WTC11 (cell line): ENCODE measurements around the gene NALF2. TPM values are rescaled to one million over a fixed set of nuclear protein-coding genes. Genes with fewer than 3 reads are reported as not detected.

Experiments used
- ATAC-seq: fragments of 200-7000 bp; cut with Tn5 transposase; 2 replicates; pipeline ENCODE4 v1.10.0; 2021; ENCODE audit warnings: mild to moderate bottlenecking, moderate library complexity
- CTCF ChIA-PET: fragments of 300-600 bp; sonication (Branson Sonifier 250); formaldehyde crosslinking; loops from one replicate; lab custom pipeline; 2021; ENCODE audit warnings: antibody characterized with exemption; lab: Charles Lee
- POLR2A ChIA-PET: fragments of 350-600 bp; sonication (Branson Sonifier 250); formaldehyde crosslinking; loops from one replicate; lab custom pipeline; 2021; ENCODE audit warnings: antibody characterized with exemption; lab: Charles Lee
- DNase-seq: peaks from one replicate; pipeline ENCODE4 v3.0.0; 2021; ENCODE audit warnings: low spot score
- H3K27ac Mint-ChIP-seq: 2 replicates; pipeline ENCODE4 v1.8.0; 2021; ENCODE audit warnings: mixed read lengths
- H3K27me3 Mint-ChIP-seq: 2 replicates; pipeline ENCODE4 v1.8.0; 2021; ENCODE audit warnings: low read depth, mild to moderate bottlenecking, moderate library complexity, mixed read lengths
- H3K36me3 Mint-ChIP-seq: 2 replicates; pipeline ENCODE4 v1.8.0; 2021; ENCODE audit warnings: mixed read lengths
- H3K4me1 Mint-ChIP-seq: 2 replicates; pipeline ENCODE4 v1.8.0; 2022; ENCODE audit warnings: mixed read lengths
- H3K4me3 Mint-ChIP-seq: 2 replicates; pipeline ENCODE4 v1.8.0; 2021; ENCODE audit warnings: mild to moderate bottlenecking, moderate library complexity, mixed read lengths
- H3K9me3 Mint-ChIP-seq: 2 replicates; pipeline ENCODE4 v1.8.0; 2021; ENCODE audit warnings: mixed read lengths
- AFF4 ChIP-seq: sonication (generic); formaldehyde crosslinking; IDR thresholded peaks from 2 replicates; pipeline ENCODE4 v1.8.1; 2023; ENCODE audit warnings: mild to moderate bottlenecking, missing genetic modification reagents, borderline replicate concordance
- ATF1 ChIP-seq: sonication (generic); formaldehyde crosslinking; IDR thresholded peaks from 2 replicates; pipeline ENCODE4 v1.8.1; 2023; ENCODE audit warnings: mild to moderate bottlenecking, moderate library complexity, missing genetic modification reagents
- ATF3 ChIP-seq: sonication (generic); formaldehyde crosslinking; conservative IDR thresholded peaks from 2 replicates; pipeline ENCODE4 v1.8.1; 2022; ENCODE audit warnings: mild to moderate bottlenecking, missing genetic modification reagents
- CREB1 ChIP-seq: sonication (generic); formaldehyde crosslinking; IDR thresholded peaks from 2 replicates; pipeline ENCODE4 v1.8.0; 2023; ENCODE audit warnings: mild to moderate bottlenecking, missing genetic modification reagents
- ERG ChIP-seq: fragments of 250-450 bp; sonication (Bioruptor Pico); IDR thresholded peaks from 2 replicates; pipeline ENCODE4 v1.8.0; 2021; ENCODE audit warnings: mild to moderate bottlenecking
- ESRRA ChIP-seq: sonication (generic); formaldehyde crosslinking; IDR thresholded peaks from 2 replicates; pipeline ENCODE4 v1.8.1; 2022; ENCODE audit warnings: mild to moderate bottlenecking, missing genetic modification reagents, borderline replicate concordance
- FOXJ3 ChIP-seq: sonication (generic); formaldehyde crosslinking; IDR thresholded peaks from 2 replicates; pipeline ENCODE4 v1.9.0; 2021; ENCODE audit warnings: missing genetic modification reagents, mild to moderate bottlenecking, borderline replicate concordance
- FOXK1 ChIP-seq: sonication (generic); formaldehyde crosslinking; IDR thresholded peaks from 2 replicates; pipeline ENCODE4 v1.8.0; 2022; ENCODE audit warnings: mild to moderate bottlenecking, moderate library complexity, missing genetic modification reagents
- FOXP1 ChIP-seq: sonication (generic); formaldehyde crosslinking; IDR thresholded peaks from 2 replicates; pipeline ENCODE4 v1.8.0; 2022; ENCODE audit warnings: missing genetic modification reagents, mild to moderate bottlenecking, moderate library complexity, borderline replicate concordance
- GABPB1 ChIP-seq: sonication (generic); formaldehyde crosslinking; IDR thresholded peaks from 2 replicates; pipeline ENCODE4 v1.8.1; 2023; ENCODE audit warnings: mild to moderate bottlenecking, missing genetic modification reagents
- NFE2L1 ChIP-seq: sonication (generic); formaldehyde crosslinking; IDR thresholded peaks from 2 replicates; pipeline ENCODE4 v1.8.1; 2023; ENCODE audit warnings: missing genetic modification reagents
- NR1H2 ChIP-seq: sonication (generic); formaldehyde crosslinking; IDR thresholded peaks from 2 replicates; pipeline ENCODE4 v1.9.0; 2021; ENCODE audit warnings: mild to moderate bottlenecking, moderate library complexity, missing genetic modification reagents
- PRDM15 ChIP-seq: sonication (generic); formaldehyde crosslinking; IDR thresholded peaks from 2 replicates; pipeline ENCODE4 v1.8.0; 2022; ENCODE audit warnings: missing genetic modification reagents
- SP1 ChIP-seq: sonication (generic); formaldehyde crosslinking; conservative IDR thresholded peaks from 2 replicates; pipeline ENCODE4 v1.8.1; 2022; ENCODE audit warnings: missing genetic modification reagents
- TP53 ChIP-seq: sonication (generic); formaldehyde crosslinking; IDR thresholded peaks from 2 replicates; pipeline ENCODE4 v1.8.1; 2023; ENCODE audit warnings: mild to moderate bottlenecking, missing genetic modification reagents
- ZNF232 ChIP-seq: sonication (generic); formaldehyde crosslinking; IDR thresholded peaks from 2 replicates; pipeline ENCODE4 v1.8.0; 2022; ENCODE audit warnings: mild to moderate bottlenecking, missing genetic modification reagents
- ZNF281 ChIP-seq: sonication (generic); formaldehyde crosslinking; IDR thresholded peaks from 2 replicates; pipeline ENCODE4 v1.8.0; 2023; ENCODE audit warnings: mild to moderate bottlenecking, missing genetic modification reagents
- ZNF423 ChIP-seq: fragments of 250-450 bp; sonication (Bioruptor Pico); IDR thresholded peaks from 2 replicates; pipeline ENCODE4 v2.1.2; 2022; ENCODE audit warnings: mild to moderate bottlenecking, moderate library complexity
- ZNF512 ChIP-seq: sonication (generic); formaldehyde crosslinking; IDR thresholded peaks from 2 replicates; pipeline ENCODE4 v1.8.1; 2022; ENCODE audit warnings: missing genetic modification reagents, borderline replicate concordance
- ZNF671 ChIP-seq: fragments of 250-450 bp; sonication (Bioruptor Pico); IDR thresholded peaks from 2 replicates; pipeline ENCODE4 v1.8.0; 2021; ENCODE audit warnings: mild to moderate bottlenecking
- total RNA-seq: library from RNA; stranded (reverse); gene quantifications from 3 replicates; pipeline ENCODE4 v1.2.3, GENCODE V29; 2021
- TF ChIP-seq, protein P1 (sequence below): sonication (generic); formaldehyde crosslinking; IDR thresholded peaks from 2 replicates; pipeline ENCODE4 v1.8.1; 2023; ENCODE audit warnings: mild to moderate bottlenecking, missing genetic modification reagents

Gene NALF2
- total RNA-seq, 1 experiment from 2014 or later, result 14.0 TPM

DNA sequence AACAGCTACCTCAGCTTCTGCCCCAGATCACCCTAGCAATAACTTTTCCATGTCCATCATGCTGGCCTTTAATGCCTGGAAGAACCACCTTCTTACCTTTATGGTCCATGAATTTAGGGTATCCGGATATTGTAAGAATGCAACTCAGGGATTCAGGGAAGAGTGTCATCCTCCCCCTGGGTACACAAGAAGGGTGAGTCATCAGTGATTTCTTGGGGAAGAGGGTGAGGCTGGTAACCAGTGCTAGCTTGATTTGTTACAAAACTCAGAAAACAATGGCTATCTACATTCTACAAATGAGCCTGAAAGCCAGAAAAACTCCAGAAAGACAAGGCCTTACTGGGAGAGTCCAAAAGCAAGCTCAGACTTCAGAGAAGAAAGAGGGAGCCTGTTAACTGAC, 10.4 kb upstream of the NALF2 start (continued):
- TF ChIP-seq AFF4 (CRISPR knock-in tag) (no peak), FOXJ3 (CRISPR knock-in tag) (no peak), ZNF512 (CRISPR knock-in tag) (no peak), ZNF232 (CRISPR knock-in tag) (no peak), ZNF423 (CRISPR knock-in tag) (no peak), PRDM15 (CRISPR knock-in tag) (no peak)
- TF ChIP-seq, protein P1, sequence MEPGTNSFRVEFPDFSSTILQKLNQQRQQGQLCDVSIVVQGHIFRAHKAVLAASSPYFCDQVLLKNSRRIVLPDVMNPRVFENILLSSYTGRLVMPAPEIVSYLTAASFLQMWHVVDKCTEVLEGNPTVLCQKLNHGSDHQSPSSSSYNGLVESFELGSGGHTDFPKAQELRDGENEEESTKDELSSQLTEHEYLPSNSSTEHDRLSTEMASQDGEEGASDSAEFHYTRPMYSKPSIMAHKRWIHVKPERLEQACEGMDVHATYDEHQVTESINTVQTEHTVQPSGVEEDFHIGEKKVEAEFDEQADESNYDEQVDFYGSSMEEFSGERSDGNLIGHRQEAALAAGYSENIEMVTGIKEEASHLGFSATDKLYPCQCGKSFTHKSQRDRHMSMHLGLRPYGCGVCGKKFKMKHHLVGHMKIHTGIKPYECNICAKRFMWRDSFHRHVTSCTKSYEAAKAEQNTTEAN (CRISPR knock-in tag), result no peak

GRCh38 chrX:69496183-69496582, 7.9 kb upstream of the NALF2 start:
- POLR2A ChIA-PET, result no interaction called here
- CTCF ChIA-PET, result interaction anchor here (0.7 kb wide), 1 partner anchor 43 kb away, joined by 3 read pairs; no protein-coding TSS in a partner anchor
- Mint-ChIP-seq H3K4me3 (no peak overlapping the region), H3K36me3 (no peaks in the 10 kb centered on the region), H3K4me1 (no peaks in the 10 kb centered on the region), H3K27ac (no peak overlapping the region), H3K9me3 (no peaks in the 10 kb centered on the region), H3K27me3 (peaks cover 14% of the 10 kb centered on the region)
- DNase-seq (no peak), ATAC-seq (no peak)
- TF ChIP-seq FOXP1 (CRISPR knock-in tag), result no peak
- no peak for TF ChIP-seq SP1
- TF ChIP-seq CREB1 (CRISPR knock-in tag), result no peak
- no peak for TF ChIP-seq ATF3 (CRISPR knock-in tag)
- TF ChIP-seq GABPB1 (CRISPR knock-in tag), result no peak
- no peak for TF ChIP-seq ERG (CRISPR knock-in tag)
- no peak for TF ChIP-seq ZNF281 (CRISPR knock-in tag)
- TF ChIP-seq NFE2L1 (CRISPR knock-in tag), result no peak
- TF ChIP-seq ESRRA (CRISPR knock-in tag), result no peak
- no peak for TF ChIP-seq ZNF671 (CRISPR knock-in tag)
- TF ChIP-seq FOXK1 (CRISPR knock-in tag), result no peak
- no peak for TF ChIP-seq ATF1
- no peak for TF ChIP-seq TP53 (CRISPR knock-in tag)
- TF ChIP-seq NR1H2 (CRISPR knock-in tag), result no peak
